Germinal center (tissue), 1 donor: ENCODE results near the gene SLIT3.
A peak's percentile ranks its signal among the peaks of the same experiment; 100 is the strongest.

Source experiments
- DNase-seq: peaks from one replicate; pipeline ENCODE4 v3.0.0; 2012; ENCODE audit warnings: mixed read lengths, low spot score

SLIT3 gene

GRCh38 chr5:168992687-168993086 is 308.3 kb downstream of the SLIT3 start:
- no peak for DNase-seq

DNA sequence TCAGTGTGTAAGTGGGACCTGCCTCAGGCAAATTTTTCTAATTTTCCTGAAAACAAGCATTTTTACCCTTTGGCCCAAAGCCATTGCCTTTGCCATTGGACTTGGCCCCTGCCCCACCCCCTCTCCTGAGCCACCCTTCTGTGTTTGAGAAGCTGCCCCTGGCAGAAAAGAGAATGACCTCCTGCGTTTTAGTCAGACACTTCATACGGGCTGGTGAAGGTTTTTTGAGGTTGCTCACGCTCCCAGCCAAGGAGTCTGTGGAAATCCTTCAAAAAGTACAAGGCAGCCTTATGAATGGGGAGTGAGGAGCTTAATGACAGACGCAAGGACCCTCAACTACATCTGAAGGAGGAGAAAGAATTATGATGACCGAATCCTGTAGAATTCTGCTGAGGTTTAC is 308.9 kb downstream of the SLIT3 start:
- no peak for DNase-seq

DNA sequence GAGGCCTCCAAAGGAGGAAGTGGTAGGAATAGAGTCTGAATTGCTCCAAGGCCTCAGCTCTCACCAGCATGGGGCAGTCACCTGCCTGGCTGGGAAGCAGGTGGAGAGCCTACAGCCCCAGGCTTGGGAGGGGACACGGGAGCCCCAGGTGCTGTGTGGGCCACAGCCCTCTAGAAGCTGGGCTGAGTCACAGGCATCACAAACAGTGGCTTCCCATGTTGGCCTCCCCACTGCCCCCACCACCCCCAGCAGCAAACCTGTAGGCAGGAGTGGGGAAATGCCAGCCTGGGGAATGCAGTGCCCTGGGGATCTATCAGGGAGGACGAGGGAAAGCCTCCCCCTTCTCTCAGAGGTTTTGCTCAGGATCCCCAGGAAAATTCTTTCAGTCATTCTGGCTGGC is 309.6 kb downstream of the SLIT3 start:
- DNase-seq, result no peak

DNA sequence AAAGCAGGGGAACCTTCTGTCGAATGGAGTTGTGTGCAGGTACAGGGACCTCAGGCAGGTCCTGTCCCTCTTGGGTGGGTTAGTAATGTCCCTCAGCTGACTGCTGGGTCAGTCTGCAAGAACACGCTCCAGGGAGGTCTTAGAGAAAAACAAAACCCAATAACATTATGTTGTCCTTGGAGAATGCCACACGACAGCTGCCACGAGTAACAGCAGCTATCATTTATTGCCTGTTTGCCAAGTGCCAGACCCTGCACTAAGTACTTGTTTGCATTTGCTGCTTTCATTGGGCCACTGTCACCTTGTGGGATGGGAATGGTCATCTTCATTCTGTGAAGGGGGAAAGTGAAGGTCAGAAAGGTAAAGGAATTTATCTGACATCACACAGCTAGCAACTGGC is 310.3 kb downstream of the SLIT3 start:
- DNase-seq, result no peak

DNA sequence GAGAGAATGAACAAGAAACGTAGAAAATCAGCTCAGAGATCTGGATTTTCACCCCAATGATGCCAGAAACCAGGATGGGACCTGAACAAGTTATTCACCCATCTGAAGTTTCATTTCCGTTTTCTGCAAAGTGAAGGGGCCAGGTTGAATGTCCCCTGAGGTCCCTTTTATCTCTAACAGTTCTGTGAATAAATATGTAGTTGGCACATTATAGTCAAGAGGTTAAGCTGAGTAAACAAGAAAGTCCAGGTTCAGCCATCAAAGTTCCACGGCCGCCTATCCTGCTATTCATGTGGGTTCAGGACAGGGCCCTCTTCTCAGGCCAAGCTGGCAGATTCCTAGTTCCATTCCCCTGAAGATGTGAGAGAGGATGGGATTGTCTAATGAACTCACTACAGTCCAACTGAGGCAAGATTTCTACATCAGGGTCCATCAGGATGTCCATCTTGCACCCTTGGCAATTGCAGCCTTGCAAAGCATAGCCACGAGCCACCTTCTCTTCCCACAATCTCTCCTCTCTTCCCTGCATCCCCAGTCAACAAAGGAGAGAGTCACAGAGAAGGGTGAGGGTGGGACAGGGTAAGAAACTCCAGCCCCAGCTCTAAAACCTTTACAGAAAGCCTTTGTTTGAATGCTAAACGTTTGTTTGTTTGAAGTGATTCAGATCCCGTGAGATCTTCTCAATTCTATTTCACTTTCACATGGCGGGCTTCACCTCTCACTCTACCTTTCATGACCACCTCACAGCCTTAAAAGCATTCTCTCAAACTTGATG is 311.0 kb downstream of the SLIT3 start:
- DNase-seq, result peak; percentile 10

- DNase-seq, result no peak
These were observed 312.2 kb downstream of the SLIT3 start for GRCh38 chr5:168988699-168989098.

DNA sequence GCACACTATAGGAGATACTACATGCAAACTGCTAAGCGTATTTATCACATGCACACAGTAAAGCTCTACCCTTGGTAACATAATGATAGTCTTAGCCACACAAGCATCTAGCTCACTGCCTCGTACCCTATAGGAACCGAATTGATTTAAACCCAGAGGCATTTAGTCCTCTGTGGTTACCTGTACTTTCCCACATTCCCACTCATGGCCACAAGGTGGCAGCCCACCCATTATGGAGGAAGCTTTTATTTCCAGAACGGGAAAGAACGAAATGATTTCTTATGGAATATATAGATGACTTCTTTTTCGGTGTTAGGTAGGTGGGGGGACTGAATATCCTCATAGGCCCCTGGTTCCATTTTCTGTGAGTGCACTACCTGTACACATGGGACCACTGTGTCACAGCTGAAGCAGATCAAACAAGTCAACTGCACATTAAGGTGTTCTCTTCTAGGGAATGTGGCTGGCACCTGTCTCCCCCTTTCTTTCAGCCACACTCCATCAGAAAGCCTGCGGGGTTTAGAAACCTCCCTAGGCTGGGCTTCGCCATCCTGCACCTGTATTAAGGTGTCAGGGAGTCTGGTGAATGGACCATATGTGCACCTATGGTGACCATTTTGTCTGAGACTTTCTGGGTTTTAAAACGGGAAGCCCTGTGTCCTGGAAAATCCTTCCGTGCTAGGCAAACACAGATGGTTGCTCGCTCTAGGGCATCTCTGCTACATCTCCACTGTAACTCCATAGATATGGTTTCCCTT is 313.2 kb downstream of the SLIT3 start:
- DNase-seq, result peak; percentile 39

DNA sequence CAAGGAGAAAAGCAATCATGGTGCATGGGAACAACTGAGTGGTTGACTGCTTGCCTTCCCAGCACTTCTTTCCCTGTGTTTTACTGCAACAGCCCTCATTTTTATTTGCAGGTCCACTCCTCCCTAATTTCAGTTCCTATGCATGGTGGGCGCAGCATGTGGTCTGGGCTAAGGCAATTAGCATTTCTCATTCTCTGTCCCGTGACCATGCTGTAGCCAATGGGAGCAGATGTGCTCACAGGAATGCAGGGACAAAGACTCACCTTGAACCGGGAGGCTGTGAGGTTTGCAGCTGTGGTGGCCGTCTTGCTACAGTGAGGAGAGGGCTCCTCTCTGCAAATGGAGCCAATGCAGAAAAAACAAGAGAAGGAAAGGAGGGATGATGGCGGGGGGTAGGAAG is 315.5 kb downstream of the SLIT3 start:
- no peak for DNase-seq

DNA sequence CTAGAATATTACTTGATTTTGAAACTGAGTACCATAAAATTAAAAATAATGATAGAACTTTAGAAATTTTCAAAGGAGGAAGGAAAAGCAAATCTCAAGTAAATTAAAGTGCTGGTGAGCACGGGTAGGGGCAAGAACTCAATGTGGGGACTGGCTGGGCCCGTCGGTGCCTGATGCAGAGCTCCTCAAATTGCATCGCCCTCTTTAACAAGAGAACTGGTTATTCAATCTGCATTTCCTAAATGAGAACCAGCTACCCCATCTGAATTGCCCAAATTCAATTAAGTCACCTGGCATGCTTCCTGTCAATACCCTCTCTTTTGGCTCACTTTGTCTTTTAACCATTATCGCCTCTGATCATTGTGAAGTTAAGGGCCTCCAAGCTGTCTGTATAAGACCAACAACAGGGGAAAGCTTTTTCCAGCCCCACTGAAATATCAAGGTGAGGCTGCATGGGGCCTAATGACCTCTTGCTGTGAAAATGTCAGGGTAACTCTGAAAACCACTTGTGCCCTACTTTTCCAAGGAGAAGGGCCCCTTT is 316.7 kb downstream of the SLIT3 start:
- DNase-seq, result no peak

- no peak for DNase-seq
These were observed 321.8 kb downstream of the SLIT3 start for GRCh38 chr5:168979135-168979534.

GRCh38 chr5:168978500-168978899 is 322.4 kb downstream of the SLIT3 start:
- DNase-seq, result no peak

GRCh38 chr5:168978015-168978414 is 322.9 kb downstream of the SLIT3 start:
- no peak for DNase-seq

DNA sequence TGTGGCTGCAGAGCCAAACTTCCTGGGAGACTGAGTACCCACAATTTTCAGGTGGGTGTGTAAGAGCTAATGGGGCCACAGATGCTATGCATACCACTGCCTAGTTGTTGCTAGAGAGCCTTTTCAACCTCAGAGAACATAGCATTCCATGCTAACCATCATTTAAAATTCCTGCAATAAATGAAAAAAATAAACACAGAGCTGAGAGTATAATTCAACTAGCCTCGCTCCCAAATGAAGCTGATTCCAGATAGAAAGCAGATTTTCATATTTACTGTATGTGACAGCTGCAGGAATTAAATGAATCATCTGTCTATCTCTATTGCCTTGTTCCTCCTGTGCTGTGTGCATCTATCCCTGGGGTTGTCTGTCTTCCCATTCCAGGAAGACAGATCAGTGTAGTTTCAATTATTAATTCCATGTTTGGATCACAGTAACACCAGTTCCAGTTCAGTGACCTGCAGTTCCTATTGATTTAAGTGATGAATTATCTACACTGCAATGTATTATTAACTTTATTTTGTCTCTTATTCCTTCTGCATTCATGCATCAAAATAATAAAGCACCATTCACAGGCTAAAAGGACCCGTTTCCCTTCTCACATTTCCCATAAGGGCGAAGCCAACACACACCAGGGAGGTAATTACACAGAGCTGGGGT is 324.5 kb downstream of the SLIT3 start:
- no peak for DNase-seq

DNA sequence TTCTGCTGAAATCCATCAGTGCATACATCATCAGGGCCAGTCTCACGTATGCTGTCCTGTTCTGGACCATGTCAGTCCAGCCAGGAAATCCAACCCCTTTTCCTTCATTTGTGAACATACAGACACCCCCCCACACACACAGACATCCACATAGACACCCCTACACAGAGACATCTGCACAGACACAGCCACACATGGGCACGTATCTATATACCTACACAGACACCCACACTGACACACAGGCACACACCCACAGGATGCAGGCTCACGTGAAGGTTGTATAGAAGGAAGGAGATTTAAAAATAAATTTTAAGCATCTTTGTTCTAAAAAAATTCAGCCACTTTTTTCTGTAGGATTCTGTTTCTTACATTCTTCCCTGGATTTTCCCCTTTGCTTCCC is 325.6 kb downstream of the SLIT3 start:
- DNase-seq, result no peak

DNA sequence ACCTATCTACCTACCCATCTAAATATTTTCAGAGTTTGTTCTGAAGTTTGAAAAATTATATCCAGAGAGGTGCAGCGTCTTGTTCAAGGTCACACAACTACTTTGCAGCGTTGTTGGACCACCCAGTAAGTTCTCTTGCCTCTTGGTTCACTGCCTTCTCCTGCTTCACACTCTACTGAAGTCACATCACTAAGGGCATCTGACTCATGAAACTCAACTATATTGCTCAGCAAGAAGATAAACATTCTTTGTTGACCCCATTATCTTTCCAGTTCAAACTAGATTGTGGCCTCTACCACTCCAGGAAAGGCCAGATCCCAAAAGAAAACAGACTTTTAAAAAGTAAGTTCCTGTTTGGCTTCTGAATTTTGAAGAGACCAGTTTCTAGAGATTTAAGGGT is 326.9 kb downstream of the SLIT3 start:
- no peak for DNase-seq

DNA sequence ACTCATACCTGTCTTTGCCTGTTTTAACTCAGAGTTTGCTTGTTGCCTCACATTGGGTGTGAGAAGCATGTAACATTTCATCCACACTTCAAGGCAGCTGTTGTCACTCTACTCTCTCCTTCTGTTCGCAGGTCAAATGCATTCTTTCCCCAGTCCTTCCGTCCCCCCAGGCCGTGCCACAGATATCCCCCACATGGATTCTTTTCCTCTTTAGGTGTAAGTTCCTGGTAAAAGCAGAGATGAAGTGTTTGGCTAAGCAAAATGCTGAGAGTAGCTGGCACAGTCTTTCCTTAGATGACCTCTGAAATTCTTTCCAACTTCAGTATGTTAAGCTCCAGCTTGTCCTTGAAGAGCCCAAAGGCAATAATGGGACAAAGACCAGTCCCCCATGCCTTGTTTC is 328.2 kb downstream of the SLIT3 start:
- no peak for DNase-seq

- no peak for DNase-seq
These were observed 329.8 kb downstream of the SLIT3 start for GRCh38 chr5:168971100-168971499.

GRCh38 chr5:168969326-168969886 is 331.5 kb downstream of the SLIT3 start:
- no peak for DNase-seq

DNA sequence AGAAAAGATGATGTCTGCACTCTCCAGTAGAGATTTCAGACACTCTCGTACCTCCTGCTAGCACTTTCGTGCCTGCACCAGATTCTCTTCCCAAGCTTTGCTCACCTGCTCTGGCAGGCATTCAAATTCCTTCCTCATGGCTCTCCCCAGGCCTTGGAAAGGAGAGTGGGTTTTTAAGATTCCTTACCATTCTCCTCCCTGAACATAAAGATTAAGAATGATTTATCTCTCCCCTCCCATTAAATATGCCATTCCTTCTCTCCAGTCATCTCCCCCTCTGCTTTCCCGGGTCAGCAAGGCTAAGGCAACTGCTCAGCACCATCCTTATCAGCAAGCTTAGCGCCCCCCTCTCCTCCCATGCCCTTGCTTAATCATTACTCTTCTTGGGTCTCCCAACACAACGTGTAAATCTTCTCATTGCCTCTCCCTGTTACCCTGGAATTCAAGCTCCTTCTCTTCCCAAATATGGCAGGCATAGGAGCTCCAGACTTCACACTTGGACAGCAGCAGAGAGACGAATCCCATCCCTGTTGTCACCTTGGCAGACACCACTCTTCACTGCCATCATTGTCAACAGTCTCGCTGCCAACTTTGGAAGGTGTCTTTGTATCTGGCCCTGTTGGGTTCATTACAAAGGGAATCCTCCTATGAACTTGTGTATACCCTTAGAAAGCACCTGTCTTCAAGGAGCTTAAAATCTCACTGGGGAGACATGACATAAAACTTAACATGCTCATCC is 332.9 kb downstream of the SLIT3 start:
- no peak for DNase-seq

GRCh38 chr5:168965638-168966037 is 335.3 kb downstream of the SLIT3 start:
- no peak for DNase-seq

DNA sequence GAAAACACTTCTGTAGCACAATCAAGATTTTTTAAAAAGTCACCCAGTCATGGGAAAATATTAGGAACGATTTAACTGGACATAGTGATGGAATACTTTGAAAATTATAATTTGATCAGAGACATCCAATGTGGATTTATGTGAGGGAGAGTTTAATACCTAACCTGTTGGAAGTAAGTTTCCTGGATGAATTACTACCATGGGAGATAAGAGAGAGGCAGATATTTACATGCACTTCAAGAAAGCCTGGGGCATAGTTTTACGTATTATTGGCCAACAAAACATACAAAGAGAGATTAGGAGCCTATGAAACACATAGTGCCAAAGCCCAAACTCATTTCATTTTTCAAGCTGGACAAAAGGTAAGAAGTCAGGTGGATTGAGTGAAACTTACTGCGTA is 336.8 kb downstream of the SLIT3 start:
- DNase-seq, result no peak

GRCh38 chr5:168962306-168962705 is 338.6 kb downstream of the SLIT3 start:
- no peak for DNase-seq
